Measurements from ENCODE around the gene GPR149. TPM values are rescaled to one million over a fixed set of nuclear protein-coding genes. Genes with fewer than 3 reads are reported as not detected.
A peak's percentile ranks its signal among the peaks of the same experiment; 100 is the strongest.

Gene GPR149
- total and polyA plus RNA-seq, 2 of the 8 experiments (the other 6 are each of a cell fraction or from before 2014, with no cell fraction given) = not detected

GRCh38 chr3:154427685-154428285, 2.2 kb downstream of the GPR149 start:
- Histone ChIP-seq H2AFZ (ENCODE audit: low read length) (peak overlapping the region; percentile 71), H3K9me3 (ENCODE audit: insufficient read depth in 2 of 2, low read depth in 1 of 2, low read length in 1 of 2) (no peaks in the 10 kb centered on the region), H3K4me3 (ENCODE audit: extremely low read depth in 1 of 4, insufficient read depth in 2 of 4, low read depth in 3 of 4, low read length in 4 of 4) (peak overlapping the region; percentile 41 to 65 (median 54); a peak in 7 of 8 replicates), H3K27me3 (replicated peaks in 1 of 4; ENCODE audit: control insufficient read depth in 3 of 4, extremely low read depth in 1 of 4, insufficient read depth in 3 of 4, low read length in 3 of 4) (peaks cover 10 to 32% (median 26%) of the 10 kb centered on the region in 4 experiments), H3K4ac (replicated peaks; ENCODE audit: insufficient read length, low read depth, low read length) (no peak overlapping the region), H3K18ac (ENCODE audit: extremely low read depth, low read length) (peak overlapping the region; percentile 9; the same call in 1 of the 2 replicates), H3K4me1 (replicated peaks in 1 of 4; ENCODE audit: control insufficient read depth in 3 of 4, insufficient read depth in 4 of 4, low read length in 3 of 4) (peaks cover 3 to 6% (median 5%) of the 10 kb centered on the region in 4 experiments; a peak in 6 of 7 replicates), H3K4me2 (ENCODE audit: insufficient read depth in 1 of 2, low read depth in 2 of 2, low read length in 2 of 2) (peak overlapping the region; percentile 98 to 99), H3K79me1 (ENCODE audit: low read depth, low read length) (no peaks in the 10 kb centered on the region), H3K14ac (ENCODE audit: insufficient read length) (no peak overlapping the region), H3K56ac (replicated peaks; ENCODE audit: insufficient read length, low read depth, low read length) (no peak overlapping the region), H4K20me1 (replicated peaks in 1 of 2; ENCODE audit: control insufficient read depth in 1 of 2, insufficient read depth in 2 of 2, low read length in 2 of 2) (peaks cover 0 to 2% of the 10 kb centered on the region in 2 experiments), H2AK5ac (ENCODE audit: low read depth, low read length) (no peak overlapping the region), H2BK120ac (replicated peaks; ENCODE audit: low read depth, low read length) (no peak overlapping the region), H2BK12ac (ENCODE audit: low read depth, low read length) (peak overlapping the region; percentile 46; the same call in 1 of the 2 replicates), H3K9ac (replicated peaks in 1 of 4; ENCODE audit: extremely low read depth in 1 of 4, low read depth in 3 of 4, low read length in 3 of 4) (no peak overlapping the region; a peak in 1 of 7 replicates), H2BK15ac (ENCODE audit: low read length) (0 out of 2 replicates have a peak overlapping the region, but pooled peaks have one; percentile 6), H3K36me3 (ENCODE audit: control insufficient read depth in 2 of 4, insufficient read depth in 4 of 4, low read length in 3 of 4) (no peaks in the 10 kb centered on the region), H3K23ac (ENCODE audit: insufficient read length) (no peak overlapping the region), H2BK5ac (ENCODE audit: low read depth, low read length) (no peak overlapping the region), H3K23me2 (ENCODE audit: low read depth, low read length) (peaks cover 16% of the 10 kb centered on the region), H2BK20ac (ENCODE audit: low read length) (no peak overlapping the region; the same call in 1 of the 2 replicates), H4K5ac (ENCODE audit: insufficient read length, low read depth, low read length) (no peak overlapping the region), H4K91ac (replicated peaks; ENCODE audit: insufficient read length, low read length) (no peak overlapping the region), H4K8ac (ENCODE audit: extremely low read depth, insufficient read depth, low read length) (no peak overlapping the region), H3K27ac (ENCODE audit: low read depth, low read length) (no peak overlapping the region), H3K79me2 (ENCODE audit: control insufficient read depth in 1 of 2, insufficient read depth in 2 of 2, low read length in 2 of 2) (no peaks in the 10 kb centered on the region)
- no peak for TF ChIP-seq SP1 (IDR thresholded peaks at IDR 0.05; ENCODE audit: low read depth, low read length)
- peak; percentile 84 for TF ChIP-seq E2F6 (IDR thresholded peaks at IDR 0.05)
- ChIA-PET POLR2A (ENCODE audit: partially characterized antibody) (no interaction called here), CTCF (ENCODE audit: partially characterized antibody) (interaction anchor here (0.7 to 1.0 kb wide), 3 partner anchors 107 to 189 kb away, joined by 3 to 7 read pairs (median 4); no protein-coding TSS in a partner anchor)
- FAIRE-seq = no peak
- WGBS, 2 experiments (ENCODE audit: extremely low coverage in 1 of 2, insufficient coverage in 1 of 2, insufficient read length in 1 of 2, insufficient replicate concordance in 2 of 2, low coverage in 1 of 2, low lambda C conversion rate in 2 of 2, missing lambda C conversion rate in 1 of 2) = 10% methylated on average over 29 of the region's 29 CpGs; no CpG with 5 or more reads in 1 of the 2 experiments
- peak in 1 of 2 experiments; percentile 73 for DNase-seq (ENCODE audit: low read depth in 1 of 2, low spot score in 2 of 2)

Data from H1 (cell line).